Epithelial cell of esophagus (primary cell): ENCODE data around the gene ZC3H13.

Experiments
- DNase-seq: peaks from one replicate; pipeline ENCODE4 v3.0.0; 2010; ENCODE audit warnings: low read depth
- H3K4me3 ChIP-seq: 2 replicates; pipeline ENCODE4 v1.5.1; 2011; ENCODE audit warnings: mild to moderate bottlenecking, low read length, control low read depth
- CTCF ChIP-seq: IDR thresholded peaks from 2 replicates; pipeline ENCODE4 v1.5.1; 2011; ENCODE audit warnings: low read depth, mild to moderate bottlenecking, low read length, control low read depth, inconsistent platforms; ENCODE audit not compliant: insufficient read depth; ENCODE audit errors: missing control alignments

The ZC3H13 gene

GRCh38 chr13:46038296-46038695 is 14.2 kb downstream of the ZC3H13 start:
- DNase-seq = no peak
- H3K4me3 ChIP-seq = no peak overlapping the region
- no peak for TF ChIP-seq CTCF

GRCh38 chr13:46035066-46035465 is 17.5 kb downstream of the ZC3H13 start:
- no peak for TF ChIP-seq CTCF
- DNase-seq = no peak
- no peak overlapping the region for H3K4me3 ChIP-seq

DNA sequence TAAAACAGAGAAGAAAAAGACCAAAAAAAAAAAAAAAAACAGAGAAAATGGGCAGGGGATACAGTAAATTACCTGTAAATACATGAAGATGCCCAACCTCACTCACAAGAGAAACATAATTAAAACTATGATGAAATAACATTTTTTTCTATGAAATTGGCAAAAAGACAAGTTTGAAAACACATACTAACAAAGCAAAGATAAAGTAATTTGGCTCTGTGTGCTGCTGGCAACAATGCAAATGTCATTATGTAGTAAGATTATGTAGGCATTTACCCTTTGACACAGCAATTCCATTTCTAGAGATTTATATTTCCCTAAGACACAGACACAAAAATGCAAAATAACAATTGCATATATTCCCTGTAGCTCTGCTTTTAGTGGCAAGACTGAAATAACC is 20.2 kb downstream of the ZC3H13 start:
- no peak for TF ChIP-seq CTCF
- DNase-seq = no peak
- H3K4me3 ChIP-seq = no peak overlapping the region

- no peak for TF ChIP-seq CTCF
- no peak overlapping the region for H3K4me3 ChIP-seq
- DNase-seq = no peak
These were observed 20.8 kb downstream of the ZC3H13 start for GRCh38 chr13:46031581-46032263.

- no peak for TF ChIP-seq CTCF
- no peak for DNase-seq
- H3K4me3 ChIP-seq = no peak overlapping the region
These were observed 27.4 kb downstream of the ZC3H13 start for GRCh38 chr13:46025157-46025556.

- H3K4me3 ChIP-seq = no peak overlapping the region
- no peak for DNase-seq
- no peak for TF ChIP-seq CTCF
These were observed 30.1 kb downstream of the ZC3H13 start for GRCh38 chr13:46022481-46022880.

- no peak for TF ChIP-seq CTCF
- H3K4me3 ChIP-seq = no peak overlapping the region
- no peak for DNase-seq
These were observed 36.3 kb downstream of the ZC3H13 start for GRCh38 chr13:46016216-46016615.
